SK-N-SH (cell line): ENCODE results near the gene UBALD1.

ENCODE experiments used
- GABPA ChIP-seq: IDR thresholded peaks from 2 replicates; pipeline ENCODE4 v1.4.0; 2012; ENCODE audit warnings: low read depth, mild to moderate bottlenecking
- NFIC ChIP-seq: IDR thresholded peaks from 2 replicates; pipeline ENCODE4 v1.4.0; 2012; ENCODE audit warnings: borderline replicate concordance
- POLR2AphosphoS5 ChIP-seq: IDR thresholded peaks from 2 replicates; pipeline ENCODE4 v1.6.1; 2012; ENCODE audit warnings: low read depth, low read length

DNA sequence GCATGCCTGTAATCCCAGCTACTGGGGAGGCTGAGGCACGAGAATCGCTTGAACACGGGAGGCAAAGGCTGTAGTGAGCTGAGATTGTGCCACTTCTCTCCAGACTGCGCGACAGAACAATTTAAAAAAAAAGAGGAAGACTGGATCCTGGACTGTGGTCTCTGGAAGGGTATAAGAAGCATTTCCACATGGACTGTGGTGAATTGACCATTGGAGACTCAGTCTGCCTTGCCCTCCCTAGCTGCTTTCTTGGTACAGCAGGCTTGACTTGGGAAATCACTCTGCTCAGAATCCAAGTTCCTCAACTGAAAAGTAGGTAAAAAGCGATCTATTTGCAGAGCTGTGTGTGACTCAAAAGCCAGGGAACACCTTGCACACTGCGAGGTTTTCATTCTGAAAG is 8.9 kb upstream of the UBALD1 start:
- TF ChIP-seq NFIC (no peak), POLR2AphosphoS5 (no peak), GABPA (no peak)
